ENCODE measurements around the gene WWC1. TPM values are rescaled to one million over a fixed set of nuclear protein-coding genes. Genes with fewer than 3 reads are reported as not detected.

The WWC1 gene
- total and polyA plus RNA-seq, 10 of the 15 experiments (the other 5 are each of a cell fraction or from before 2014, with no cell fraction given), result 0.50 to 7.8 (median 2.5) TPM

DNA sequence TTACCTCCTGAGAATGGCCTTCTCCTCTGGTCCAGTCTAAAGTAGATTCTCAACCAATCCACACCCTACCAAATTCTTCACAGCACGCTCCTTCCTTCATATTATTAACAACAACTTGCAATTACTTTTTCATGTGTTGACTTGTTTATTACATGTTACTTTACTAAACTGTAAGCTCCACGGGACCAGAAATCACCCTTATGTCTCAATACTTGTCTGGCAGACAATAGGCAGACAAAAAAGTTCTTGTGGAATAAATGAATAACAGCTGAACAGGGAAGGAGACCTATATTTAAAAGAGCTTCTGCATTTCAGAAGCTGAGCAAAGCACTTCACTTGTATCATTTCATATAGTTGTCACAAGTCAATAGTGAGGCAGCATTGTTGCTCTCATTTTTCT lies 5.7 kb upstream of the WWC1 start:
- no peaks in the 10 kb centered on the region for H3K79me2 ChIP-seq (ENCODE audit: control insufficient read depth, insufficient read depth, low read length)
- no peak for DNase-seq (ENCODE audit: low read depth, low spot score)
- H4K20me1 ChIP-seq (ENCODE audit: control insufficient read depth, insufficient read depth), result no peaks in the 10 kb centered on the region
- intact Hi-C loops (cut with micrococcal nuclease; ENCODE audit: unreplicated experiment) (loop anchor here (5.0 kb wide), 1 partner anchor 202 kb away; the partner anchor contains the start of gene RARS1), in situ Hi-C loops (cut with MboI) (no loop called here)
- TF ChIP-seq SRF (IDR thresholded peaks at IDR 0.05; ENCODE audit: low read depth in 2 of 2, low read length in 2 of 2) (no peak), MTA2 (IDR thresholded peaks at IDR 0.05; ENCODE audit: low read depth) (no peak), BCL11A (IDR thresholded peaks at IDR 0.05; ENCODE audit: low read depth, low read length) (no peak), RAD51 (IDR thresholded peaks at IDR 0.05) (no peak)
- TF ChIP-seq, protein P1, sequence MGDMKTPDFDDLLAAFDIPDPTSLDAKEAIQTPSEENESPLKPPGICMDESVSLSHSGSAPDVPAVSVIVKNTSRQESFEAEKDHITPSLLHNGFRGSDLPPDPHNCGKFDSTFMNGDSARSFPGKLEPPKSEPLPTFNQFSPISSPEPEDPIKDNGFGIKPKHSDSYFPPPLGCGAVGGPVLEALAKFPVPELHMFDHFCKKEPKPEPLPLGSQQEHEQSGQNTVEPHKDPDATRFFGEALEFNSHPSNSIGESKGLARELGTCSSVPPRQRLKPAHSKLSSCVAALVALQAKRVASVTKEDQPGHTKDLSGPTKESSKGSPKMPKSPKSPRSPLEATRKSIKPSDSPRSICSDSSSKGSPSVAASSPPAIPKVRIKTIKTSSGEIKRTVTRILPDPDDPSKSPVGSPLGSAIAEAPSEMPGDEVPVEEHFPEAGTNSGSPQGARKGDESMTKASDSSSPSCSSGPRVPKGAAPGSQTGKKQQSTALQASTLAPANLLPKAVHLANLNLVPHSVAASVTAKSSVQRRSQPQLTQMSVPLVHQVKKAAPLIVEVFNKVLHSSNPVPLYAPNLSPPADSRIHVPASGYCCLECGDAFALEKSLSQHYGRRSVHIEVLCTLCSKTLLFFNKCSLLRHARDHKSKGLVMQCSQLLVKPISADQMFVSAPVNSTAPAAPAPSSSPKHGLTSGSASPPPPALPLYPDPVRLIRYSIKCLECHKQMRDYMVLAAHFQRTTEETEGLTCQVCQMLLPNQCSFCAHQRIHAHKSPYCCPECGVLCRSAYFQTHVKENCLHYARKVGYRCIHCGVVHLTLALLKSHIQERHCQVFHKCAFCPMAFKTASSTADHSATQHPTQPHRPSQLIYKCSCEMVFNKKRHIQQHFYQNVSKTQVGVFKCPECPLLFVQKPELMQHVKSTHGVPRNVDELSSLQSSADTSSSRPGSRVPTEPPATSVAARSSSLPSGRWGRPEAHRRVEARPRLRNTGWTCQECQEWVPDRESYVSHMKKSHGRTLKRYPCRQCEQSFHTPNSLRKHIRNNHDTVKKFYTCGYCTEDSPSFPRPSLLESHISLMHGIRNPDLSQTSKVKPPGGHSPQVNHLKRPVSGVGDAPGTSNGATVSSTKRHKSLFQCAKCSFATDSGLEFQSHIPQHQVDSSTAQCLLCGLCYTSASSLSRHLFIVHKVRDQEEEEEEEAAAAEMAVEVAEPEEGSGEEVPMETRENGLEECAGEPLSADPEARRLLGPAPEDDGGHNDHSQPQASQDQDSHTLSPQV (IDR thresholded peaks at IDR 0.05), result no peak
- 17% methylated on average over 2 of the region's 2 CpGs for WGBS (ENCODE audit: insufficient coverage, insufficient replicate concordance, low lambda C conversion rate, missing lambda C conversion rate)
- H3K9me3 ChIP-seq (replicated peaks; ENCODE audit: control insufficient read depth, insufficient read depth, low read length), result peaks cover 3% of the 10 kb centered on the region; the same call in 2 of the 3 replicates
- no peak overlapping the region for H3K4me3 ChIP-seq
- ChIA-PET RAD21 (ENCODE audit: unreplicated experiment) (no interaction called here), CTCF (interaction anchor here (1.1 kb wide), 1 partner anchor 16 kb away, joined by 4 read pairs; no protein-coding TSS in a partner anchor), POLR2A (no interaction called here), SMC1A (ENCODE audit: uncharacterized antibody, unreplicated experiment) (no interaction called here)
- peaks cover 25% of the 10 kb centered on the region for H3K4me1 ChIP-seq (ENCODE audit: control insufficient read depth, insufficient read depth, low read length)
- ATAC-seq, result no peak
- H3K4me2 ChIP-seq (ENCODE audit: control insufficient read depth, insufficient read depth), result no peak overlapping the region
- no TSS peak for BruUV-seq (replicated peaks)
- no peak overlapping the region for H3K27ac ChIP-seq (ENCODE audit: control insufficient read depth, insufficient read depth)
- no peaks in the 10 kb centered on the region for H3K27me3 ChIP-seq (replicated peaks in 1 of 2; ENCODE audit: control insufficient read depth in 2 of 2, insufficient read depth in 2 of 2, low read length in 1 of 2)
- H3K9ac ChIP-seq (ENCODE audit: control insufficient read depth, insufficient read depth, low read length), result no peak overlapping the region
- no peak overlapping the region for H2AFZ ChIP-seq (ENCODE audit: control insufficient read depth, low read depth, low read length)
- no peaks in the 10 kb centered on the region for H3K36me3 ChIP-seq (ENCODE audit: control insufficient read depth in 2 of 2, insufficient read depth in 2 of 2, low read length in 1 of 2)
- no peak for FAIRE-seq
